ENCODE data around the gene CACNA1D. TPM values are rescaled to one million over a fixed set of nuclear protein-coding genes. Genes with fewer than 3 reads are reported as not detected.

CACNA1D gene
- total and polyA plus RNA-seq, 2 donors (not counting 3 experiments of a cell fraction or from before 2014, with no cell fraction given): 0.06 TPM; not detected in 1

DNA sequence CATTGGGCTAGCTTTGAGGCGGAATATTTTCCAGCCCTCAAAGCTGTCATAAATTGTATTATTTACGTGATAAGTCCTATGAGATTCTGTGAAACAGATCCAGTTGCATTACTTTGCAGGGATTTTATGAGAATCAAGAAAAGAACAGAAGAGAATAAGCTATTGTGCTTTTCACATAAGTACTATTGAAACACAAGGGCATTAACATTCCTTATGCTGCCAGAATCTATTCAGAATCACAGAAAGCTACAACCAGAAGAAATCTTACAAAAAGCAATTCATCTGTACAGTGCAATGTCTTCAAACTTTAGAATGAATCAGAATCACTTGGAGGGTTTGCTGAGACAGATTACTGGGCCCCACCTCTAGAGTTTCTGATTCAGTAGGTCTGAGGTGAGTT lies 10.6 kb upstream of the CACNA1D start:
- Histone ChIP-seq H3K4me1 (ENCODE audit: control insufficient read depth, extremely low read depth, insufficient read depth, low read length) (no peaks in the 10 kb centered on the region), H3K4me3 (replicated peaks in 1 of 3; ENCODE audit: insufficient read depth in 1 of 3, low read depth in 1 of 3, low read length in 3 of 3) (no peak overlapping the region), H3K9ac (replicated peaks; ENCODE audit: extremely low read depth, insufficient read depth, low read length) (no peak overlapping the region), H3K36me3 (ENCODE audit: control insufficient read depth in 2 of 2, extremely low read depth in 1 of 2, insufficient read depth in 2 of 2, low read length in 2 of 2) (no peaks in the 10 kb centered on the region), H3K27ac (ENCODE audit: insufficient read depth, low read depth, low read length) (no peak overlapping the region), H3K79me2 (ENCODE audit: control insufficient read depth, insufficient read depth, low read length) (no peaks in the 10 kb centered on the region), H3K9me3 (replicated peaks; ENCODE audit: control insufficient read depth, insufficient read depth, low read length) (no peaks in the 10 kb centered on the region), H2AFZ (ENCODE audit: low read depth, low read length) (no peak overlapping the region), H3K27me3 (ENCODE audit: control insufficient read depth in 2 of 2, insufficient read depth in 2 of 2, low read length in 2 of 2) (peaks cover 2 to 9% of the 10 kb centered on the region in 2 experiments), H3K4me2 (ENCODE audit: insufficient read depth, low read length) (no peak overlapping the region), H4K20me1 (replicated peaks; ENCODE audit: control insufficient read depth, extremely low read depth, insufficient read depth, low read length) (no peaks in the 10 kb centered on the region), H3K9me1 (replicated peaks; ENCODE audit: control insufficient read depth, extremely low read depth, insufficient read depth, low read length) (no peaks in the 10 kb centered on the region)
- TF ChIP-seq FOS (IDR thresholded peaks at IDR 0.05; ENCODE audit: borderline replicate concordance, insufficient read depth, low read length) (no peak), MYC (IDR thresholded peaks at IDR 0.05; ENCODE audit: low read depth, low read length) (no peak), JUN (IDR thresholded peaks at IDR 0.05; ENCODE audit: borderline replicate concordance, insufficient read depth, insufficient read length, low read depth) (no peak), POLR2AphosphoS5 (IDR thresholded peaks at IDR 0.05; ENCODE audit: insufficient read depth, low read depth, low read length) (no peak), GATA2 (IDR thresholded peaks at IDR 0.05; ENCODE audit: insufficient read depth, insufficient read length, low read depth, low read length) (no peak), EZH2 (IDR thresholded peaks at IDR 0.05; ENCODE audit: borderline replicate concordance, low read depth, low read length, severe bottlenecking) (no peak), POLR2A (IDR thresholded peaks at IDR 0.05; ENCODE audit: low read depth, low read length) (no peak)
- TF ChIP-seq, protein P1, sequence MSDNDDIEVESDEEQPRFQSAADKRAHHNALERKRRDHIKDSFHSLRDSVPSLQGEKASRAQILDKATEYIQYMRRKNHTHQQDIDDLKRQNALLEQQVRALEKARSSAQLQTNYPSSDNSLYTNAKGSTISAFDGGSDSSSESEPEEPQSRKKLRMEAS (IDR thresholded peaks at IDR 0.05; ENCODE audit: insufficient read depth, insufficient read length): no peak
- FAIRE-seq: no peak
- CTCF ChIA-PET: interaction anchor here (1.5 kb wide), 1 partner anchor 20 kb away, joined by 4 read pairs; no protein-coding TSS in a partner anchor
- POLR2A ChIA-PET: no interaction called here
- no peak for DNase-seq (ENCODE audit: low read depth, low spot score)
- BruUV-seq (replicated peaks): no TSS peak
- intact Hi-C loops (cut with micrococcal nuclease) (no loop called here), dilution Hi-C loops (cut with MboI; ENCODE audit: extremely low pct_ligation_motif_present, low sequenced_read_pairs) (no loop called here)

DNA sequence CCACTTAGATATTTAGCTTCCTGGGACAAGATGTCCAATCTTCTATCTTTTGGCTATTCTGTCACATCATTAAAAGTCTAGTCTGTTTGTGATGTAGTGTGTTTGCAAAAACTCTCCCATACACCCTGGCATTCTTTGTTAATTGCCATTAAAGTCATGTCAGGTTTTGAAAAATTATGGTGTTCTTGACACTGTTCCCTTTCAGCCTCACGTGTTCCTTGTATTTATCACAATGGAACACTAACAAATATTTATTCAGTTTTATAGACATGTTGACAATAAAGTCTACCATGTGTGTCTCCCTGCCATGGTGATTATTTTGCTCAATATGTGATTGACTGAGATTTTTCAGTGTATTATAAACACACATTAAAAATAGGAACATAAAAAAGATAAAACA lies 9.4 kb upstream of the CACNA1D start:
- POLR2A ChIA-PET: no interaction called here
- H3K79me2 ChIP-seq (ENCODE audit: control insufficient read depth, insufficient read depth, low read length): no peaks in the 10 kb centered on the region
- TF ChIP-seq FOS (IDR thresholded peaks at IDR 0.05; ENCODE audit: borderline replicate concordance, insufficient read depth, low read length): no peak
- no peak overlapping the region for H2AFZ ChIP-seq (ENCODE audit: low read depth, low read length)
- DNase-seq (ENCODE audit: low read depth, low spot score): no peak
- H3K4me3 ChIP-seq (replicated peaks in 1 of 3; ENCODE audit: insufficient read depth in 1 of 3, low read depth in 1 of 3, low read length in 3 of 3): no peak overlapping the region
- H3K4me2 ChIP-seq (ENCODE audit: insufficient read depth, low read length): no peak overlapping the region
- no TSS peak for BruUV-seq (replicated peaks)
- no peaks in the 10 kb centered on the region for H3K36me3 ChIP-seq (ENCODE audit: control insufficient read depth in 2 of 2, extremely low read depth in 1 of 2, insufficient read depth in 2 of 2, low read length in 2 of 2)
- no peak overlapping the region for H3K27ac ChIP-seq (ENCODE audit: insufficient read depth, low read depth, low read length)
- intact Hi-C loops (cut with micrococcal nuclease) (no loop called here), dilution Hi-C loops (cut with MboI; ENCODE audit: extremely low pct_ligation_motif_present, low sequenced_read_pairs) (no loop called here)
- H4K20me1 ChIP-seq (replicated peaks; ENCODE audit: control insufficient read depth, extremely low read depth, insufficient read depth, low read length): no peaks in the 10 kb centered on the region
- no peaks in the 10 kb centered on the region for H3K4me1 ChIP-seq (ENCODE audit: control insufficient read depth, extremely low read depth, insufficient read depth, low read length)
- no peak for FAIRE-seq
- no peaks in the 10 kb centered on the region for H3K9me3 ChIP-seq (replicated peaks; ENCODE audit: control insufficient read depth, insufficient read depth, low read length)
- no peak overlapping the region for H3K9ac ChIP-seq (replicated peaks; ENCODE audit: extremely low read depth, insufficient read depth, low read length)
- peaks cover 5 to 8% of the 10 kb centered on the region in 2 experiments for H3K27me3 ChIP-seq (ENCODE audit: control insufficient read depth in 2 of 2, insufficient read depth in 2 of 2, low read length in 2 of 2)
- no peaks in the 10 kb centered on the region for H3K9me1 ChIP-seq (replicated peaks; ENCODE audit: control insufficient read depth, extremely low read depth, insufficient read depth, low read length)
- CTCF ChIA-PET: interaction anchor here (1.5 kb wide), 1 partner anchor 18 kb away, joined by 4 read pairs; no protein-coding TSS in a partner anchor
